Right renal cortex interstitium (tissue), 3 donors: Measurements from ENCODE around the gene PPFIBP2. TPM values are rescaled to one million over a fixed set of nuclear protein-coding genes. Genes with fewer than 3 reads are reported as not detected.

ENCODE experiments used
- DNase-seq, 3 donors: peaks; one replicate each; pipeline ENCODE4 v3.0.0-alpha.2; 2013; ENCODE audit warnings: low read depth in 3 of 3, low spot score in 2 of 3
- polyA plus RNA-seq, 3 donors: library from polyadenylated mRNA; unstranded; fragments of 120-200 nt; gene quantifications; one replicate each; pipeline ENCODE4 v1.2.1, GENCODE V29; 2013; ENCODE audit not compliant: insufficient read length in 3 of 3

Gene PPFIBP2
- polyA plus RNA-seq, 3 donors: 49.6 to 69.6 (median 66.5) TPM

DNA sequence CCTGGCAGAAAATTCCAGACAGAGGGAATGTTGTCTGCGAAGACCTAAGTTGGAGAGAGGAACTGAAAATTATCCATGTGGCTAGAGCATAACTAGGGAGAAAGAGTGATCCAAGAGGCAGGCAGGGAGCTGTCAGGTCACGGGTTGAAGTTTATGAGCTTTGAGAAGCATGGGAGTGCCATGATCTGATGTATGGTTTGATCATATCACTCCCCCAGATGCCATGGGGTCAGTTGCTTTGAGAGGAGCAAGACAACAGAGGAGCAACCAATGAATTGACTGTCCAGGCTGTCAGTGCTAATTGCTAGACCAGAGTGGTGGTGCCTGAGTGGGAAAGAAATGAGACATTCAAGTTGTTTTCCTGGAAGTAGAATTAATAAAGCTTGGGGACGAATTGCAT, 105.5 kb downstream of the PPFIBP2 start:
- DNase-seq: no peak

DNA sequence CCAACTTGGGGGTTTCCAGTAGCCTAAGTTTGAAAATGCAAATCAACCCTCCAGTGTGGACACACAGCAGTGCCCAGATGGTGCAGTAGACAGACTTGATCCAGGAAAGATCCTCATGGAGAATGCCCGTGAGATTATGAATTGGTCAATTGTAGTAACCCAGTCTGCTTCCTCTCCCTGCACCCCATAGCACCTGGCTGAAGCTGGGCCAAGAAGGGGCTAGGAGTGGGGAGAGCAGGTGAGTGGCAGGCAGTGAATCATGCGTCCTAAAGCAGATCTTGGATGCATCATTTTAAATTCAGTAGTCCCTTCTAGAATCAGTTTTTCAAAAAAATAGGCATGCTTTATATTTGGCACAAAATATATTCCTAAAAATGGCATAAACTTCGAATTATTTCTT, 107.3 kb downstream of the PPFIBP2 start:
- no peak for DNase-seq

DNA sequence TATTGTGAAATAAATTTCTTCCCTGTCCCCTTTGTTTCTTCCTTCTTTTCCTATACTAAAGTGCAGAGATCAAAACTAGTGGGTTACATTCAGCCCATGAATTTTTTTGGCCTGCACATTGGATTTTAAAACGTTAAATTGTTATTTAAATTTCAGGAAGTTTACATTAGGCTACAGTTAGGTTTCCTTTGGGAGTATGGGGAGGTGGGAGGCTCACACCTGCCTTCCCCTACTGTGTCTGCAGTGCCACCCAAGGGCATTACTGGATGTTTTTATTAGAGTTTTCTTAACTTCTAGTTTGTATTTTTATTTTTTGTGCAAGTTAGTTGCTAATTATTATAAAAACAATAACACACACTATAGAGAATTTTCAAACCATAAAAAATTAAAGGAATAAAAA, 107.8 kb downstream of the PPFIBP2 start:
- no peak for DNase-seq

DNA sequence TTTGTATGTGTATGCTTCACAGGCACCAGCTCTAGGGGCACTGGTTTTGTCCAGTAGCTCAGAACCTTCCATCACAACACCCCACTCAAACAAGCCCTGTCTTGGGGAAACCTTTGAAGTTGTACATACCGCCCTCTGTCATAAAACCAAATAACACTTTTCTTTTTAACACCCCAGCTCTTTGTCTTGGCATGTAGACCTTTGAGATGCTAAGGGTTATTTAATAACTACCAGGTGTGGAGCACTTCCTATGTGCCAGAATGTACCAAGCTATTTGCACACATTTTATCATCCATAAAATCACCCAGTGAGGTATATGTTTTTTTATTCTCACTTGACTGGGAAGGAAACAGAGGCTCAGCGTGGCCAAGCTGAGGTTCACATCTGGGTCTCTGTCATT, 108.9 kb downstream of the PPFIBP2 start:
- no peak for DNase-seq

DNA sequence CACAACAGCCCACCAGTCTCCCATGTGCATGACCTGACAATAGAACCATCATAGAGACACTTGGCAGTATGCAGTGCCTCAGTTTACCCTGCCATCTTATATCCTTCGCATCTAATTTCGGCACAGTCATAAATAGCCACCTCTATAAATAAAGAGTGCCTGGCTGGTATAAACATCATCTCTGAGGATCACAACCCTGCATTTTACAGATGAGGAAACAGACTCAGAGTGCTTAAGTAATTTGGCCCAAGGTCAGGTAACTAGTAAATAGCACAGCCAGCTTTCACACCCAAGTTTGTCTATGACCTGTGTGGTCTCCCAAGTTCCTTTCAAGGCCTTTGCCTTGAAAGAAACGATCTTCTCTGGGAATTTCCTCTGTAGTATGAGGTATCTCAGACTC, 114.9 kb downstream of the PPFIBP2 start:
- DNase-seq: no peak

DNA sequence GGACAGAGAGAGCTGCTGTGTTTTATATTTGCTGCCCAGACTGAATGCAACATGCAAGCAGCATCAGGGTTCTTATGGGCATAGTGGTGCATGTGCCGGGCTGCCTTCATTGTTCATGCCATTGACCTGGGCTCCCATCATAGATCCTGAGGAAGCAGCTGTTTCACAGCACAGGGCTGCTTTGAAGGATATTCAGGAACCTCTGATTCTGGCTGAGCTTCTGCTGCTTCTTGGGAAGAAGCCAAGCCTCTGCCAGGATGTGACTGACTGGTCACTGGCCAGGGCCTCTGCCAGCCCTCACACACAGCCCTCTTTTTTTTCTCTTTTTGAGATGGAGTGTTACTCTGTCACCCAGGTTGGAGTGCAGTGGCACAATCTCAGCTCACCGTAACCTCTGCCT, 116.2 kb downstream of the PPFIBP2 start:
- no peak for DNase-seq

DNA sequence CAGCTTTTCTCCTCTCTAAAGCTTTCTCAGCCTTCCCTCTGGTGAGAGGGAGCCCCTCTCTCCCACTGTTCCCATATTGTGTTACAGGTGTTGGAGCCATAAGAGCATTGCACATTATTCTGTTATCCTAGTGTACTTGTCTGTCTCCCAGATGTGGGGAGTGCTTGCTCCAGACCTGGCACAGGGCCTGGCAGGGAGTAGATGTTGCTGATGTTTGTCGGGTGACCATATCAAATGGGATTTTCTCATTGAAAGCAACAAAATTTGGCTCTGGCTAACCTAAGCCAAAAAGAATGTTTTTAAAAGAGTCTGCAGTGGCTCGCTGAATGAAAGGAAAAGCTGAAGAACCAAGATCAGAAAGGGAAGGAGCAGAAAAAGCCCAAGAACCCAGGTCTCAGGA, 118.4 kb downstream of the PPFIBP2 start:
- DNase-seq: no peak

DNA sequence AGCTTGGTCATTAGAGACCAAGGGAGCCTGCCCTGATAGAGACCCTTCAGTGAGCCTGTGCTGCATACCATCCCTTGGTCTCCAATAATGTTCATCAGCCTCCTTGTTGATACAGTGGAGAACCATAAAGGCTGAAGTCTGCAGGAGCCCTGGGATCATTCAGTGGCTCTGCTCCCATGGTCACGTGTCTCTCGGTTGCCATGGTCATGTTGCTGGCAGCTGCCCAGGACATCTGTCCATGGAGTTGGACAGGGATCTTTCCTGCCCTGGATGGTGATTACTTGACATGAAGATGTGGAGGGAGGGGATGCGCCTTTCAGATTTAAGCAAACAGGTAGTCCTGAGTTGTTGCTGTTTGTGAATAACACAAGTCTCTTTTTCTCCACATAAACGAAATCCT, 121.3 kb downstream of the PPFIBP2 start:
- no peak for DNase-seq

DNA sequence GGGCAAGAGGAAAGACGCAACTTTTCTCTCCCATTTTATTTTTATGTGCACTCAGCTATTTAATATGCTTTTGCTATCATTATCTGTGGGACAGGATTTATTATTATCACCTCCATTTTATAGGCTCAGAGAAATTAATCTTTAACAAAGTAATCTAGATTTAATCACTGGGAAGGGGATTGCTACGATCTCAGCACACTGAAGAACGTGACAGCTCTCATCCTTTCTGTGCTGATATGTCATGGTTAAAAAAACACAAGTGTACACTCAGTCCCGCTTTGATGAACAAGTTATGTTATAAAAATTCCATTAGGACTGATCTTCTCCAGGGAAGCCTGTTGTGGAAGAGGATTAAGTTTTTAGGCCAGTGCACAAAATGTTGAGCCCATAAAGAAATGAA, 121.9 kb downstream of the PPFIBP2 start:
- no peak for DNase-seq

DNA sequence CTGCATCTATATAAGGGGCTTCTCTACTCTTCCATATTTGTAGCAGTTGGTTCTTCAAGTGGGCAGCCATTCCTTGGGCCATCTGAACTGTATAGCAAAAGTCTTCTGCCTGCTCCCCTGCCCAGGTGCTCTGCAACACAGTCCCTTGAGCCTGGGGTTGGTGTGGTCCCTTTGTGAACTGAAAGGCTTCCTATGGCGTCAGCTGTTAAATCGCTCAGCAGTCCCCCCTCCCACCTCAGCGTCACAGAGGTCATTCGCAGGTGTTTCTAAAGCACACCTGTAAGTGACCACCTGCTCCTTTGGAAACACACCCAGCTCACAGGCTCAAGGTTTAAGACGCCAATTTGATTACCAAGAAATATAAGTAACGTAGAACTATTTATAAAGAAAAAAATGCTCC, 122.6 kb downstream of the PPFIBP2 start:
- DNase-seq: no peak

DNA sequence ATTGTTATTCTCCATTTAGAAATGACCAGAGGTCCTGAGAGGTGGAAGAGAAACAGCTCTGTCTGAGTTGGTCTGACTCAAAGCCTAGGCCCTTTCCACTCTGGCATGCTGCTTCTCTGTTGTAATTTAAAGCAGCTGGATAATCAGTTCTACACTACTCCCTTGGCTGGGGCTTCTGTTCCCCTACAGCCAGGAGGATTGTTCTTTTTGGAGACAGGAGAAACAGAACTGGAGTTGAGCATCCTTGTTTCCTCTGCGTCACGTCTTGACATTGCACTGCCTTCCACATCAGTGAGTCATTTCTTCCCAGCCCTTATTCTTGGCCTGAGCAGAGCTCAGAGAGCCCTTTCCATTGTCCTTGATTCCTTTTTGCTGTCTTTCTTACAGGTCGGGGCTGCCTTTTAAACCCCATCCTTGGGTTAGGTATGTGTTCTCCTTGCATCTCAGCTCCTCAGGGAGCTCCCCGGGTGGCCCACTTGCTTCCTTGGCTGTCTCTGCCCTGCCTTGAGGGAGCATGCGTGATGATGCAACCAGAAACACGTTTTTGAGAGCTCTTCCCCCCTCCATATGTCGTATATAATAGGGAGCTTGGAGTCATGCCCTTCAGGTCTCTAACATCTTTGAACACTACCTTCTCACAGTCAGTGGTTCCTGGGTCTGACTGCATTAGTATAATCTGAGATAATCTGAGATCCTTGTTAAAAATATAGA, 123.8 kb downstream of the PPFIBP2 start:
- no peak for DNase-seq

DNA sequence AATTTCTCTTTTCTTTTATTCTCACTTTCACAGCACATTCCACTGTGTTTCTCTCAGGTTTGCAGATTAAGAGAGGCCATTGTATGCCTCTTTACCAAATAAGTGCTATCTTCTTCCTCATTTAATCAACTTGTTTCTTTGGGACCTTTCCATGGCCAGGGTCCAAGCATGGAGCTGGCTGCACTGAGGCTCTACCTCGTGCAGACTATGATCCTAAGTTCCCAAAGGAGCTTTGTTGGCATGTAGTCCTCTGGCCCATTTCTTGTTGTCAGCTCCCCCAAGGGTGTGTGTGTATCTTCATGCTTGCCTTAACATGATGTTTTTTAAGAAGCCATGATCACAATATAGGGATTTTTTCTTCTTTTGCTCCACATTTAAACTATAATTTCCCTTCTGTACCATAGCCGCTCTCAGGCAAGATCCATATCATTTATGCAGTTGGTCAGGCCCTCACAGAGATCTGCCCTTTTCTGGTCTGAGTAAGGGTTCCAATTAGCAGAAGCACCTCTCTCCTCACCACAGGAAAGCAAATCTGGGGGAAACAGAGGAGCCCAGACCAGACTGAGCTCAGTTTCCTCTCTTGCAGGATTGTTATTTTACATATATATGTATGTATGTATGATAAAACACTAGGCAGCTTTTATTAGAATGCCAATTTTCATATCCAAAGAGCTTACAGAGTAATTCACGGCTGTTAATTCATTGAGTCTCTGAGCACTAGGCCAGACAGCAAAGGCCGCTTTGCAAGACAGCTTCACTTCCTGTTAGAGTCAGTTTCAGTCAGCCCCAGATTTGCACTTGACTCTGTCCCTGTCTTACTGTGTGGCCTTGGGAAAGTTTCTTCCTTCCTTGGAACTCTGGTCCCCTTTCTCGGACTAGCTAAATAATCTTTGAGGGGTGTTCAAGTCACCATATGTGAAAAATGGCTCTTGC, 125.2 kb downstream of the PPFIBP2 start:
- no peak for DNase-seq

DNA sequence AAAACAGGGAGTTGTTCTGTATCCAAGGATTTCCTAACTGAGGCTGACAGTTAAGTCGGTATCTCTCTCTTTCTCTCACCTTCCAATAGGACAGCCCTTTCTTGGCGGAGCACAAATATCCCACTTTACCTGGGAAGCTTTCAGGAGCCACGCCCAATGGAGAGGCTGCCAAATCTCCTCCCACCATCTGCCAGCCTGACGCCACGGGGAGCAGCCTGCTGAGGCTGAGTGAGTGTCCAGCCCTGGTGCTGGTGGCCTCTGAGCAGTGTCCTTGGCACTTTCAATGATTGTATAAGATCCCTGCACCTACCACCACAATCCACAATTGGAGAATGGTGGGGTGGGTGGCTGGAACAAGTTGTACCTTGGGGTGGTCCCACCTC, 125.8 kb downstream of the PPFIBP2 start:
- no peak for DNase-seq

DNA sequence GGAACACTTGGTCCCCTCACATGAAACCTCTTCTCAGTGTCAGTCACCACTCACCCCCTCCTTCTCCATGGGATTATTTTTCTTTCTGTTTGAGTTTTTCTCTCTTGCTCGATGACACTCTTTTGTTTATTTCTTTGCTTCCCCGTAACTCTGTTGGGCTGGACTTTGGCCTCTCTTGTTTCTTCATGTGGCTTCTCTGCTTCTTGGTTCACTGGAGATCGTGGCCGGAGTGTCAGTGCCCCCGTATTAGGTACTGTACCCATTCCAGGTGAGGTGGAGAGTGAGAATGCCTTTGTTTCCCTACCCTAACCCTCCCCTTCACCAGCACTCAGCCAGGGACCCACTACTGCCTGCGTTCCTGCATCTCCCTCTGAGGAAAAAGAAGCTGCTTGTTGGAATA, 127.0 kb downstream of the PPFIBP2 start:
- DNase-seq: no peak

DNA sequence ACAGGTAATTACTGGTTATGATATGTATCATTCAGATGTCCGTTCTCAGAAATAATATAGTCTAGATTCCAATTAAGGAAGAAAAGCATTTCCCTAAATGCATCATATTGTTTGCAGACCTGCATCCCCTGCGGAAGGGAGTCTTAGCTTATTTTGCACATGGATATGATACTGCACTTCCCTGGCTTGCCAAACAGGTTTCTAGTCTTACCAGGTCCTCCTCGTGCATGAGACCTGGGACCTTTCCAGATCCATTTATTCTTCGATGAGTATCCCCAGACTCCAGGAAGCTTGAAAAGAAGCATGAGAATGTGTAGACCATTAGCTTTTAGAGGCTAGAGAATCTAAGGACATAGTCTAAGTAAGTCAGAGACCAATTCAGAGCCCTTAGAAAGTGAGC, 128.9 kb downstream of the PPFIBP2 start:
- DNase-seq: no peak

DNA sequence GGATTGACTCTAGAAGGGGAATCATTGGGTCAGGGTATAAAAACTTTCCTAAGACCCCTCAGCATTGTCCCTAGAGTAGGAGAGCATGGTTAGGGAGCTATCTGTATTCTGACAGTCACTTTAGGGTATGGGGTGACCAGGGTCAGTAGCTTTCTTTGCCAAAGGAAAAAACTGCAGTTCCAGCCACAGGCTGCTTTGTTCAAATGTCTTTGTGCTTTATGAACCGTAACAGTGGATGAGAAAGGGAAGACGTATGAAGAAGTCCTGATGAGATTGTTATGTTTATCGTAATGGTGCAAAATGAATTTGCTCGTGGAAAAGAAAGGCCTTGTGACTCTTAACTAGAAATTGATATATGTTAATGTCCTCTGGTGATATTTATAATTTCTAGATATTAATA, 129.5 kb downstream of the PPFIBP2 start:
- no peak for DNase-seq

DNA sequence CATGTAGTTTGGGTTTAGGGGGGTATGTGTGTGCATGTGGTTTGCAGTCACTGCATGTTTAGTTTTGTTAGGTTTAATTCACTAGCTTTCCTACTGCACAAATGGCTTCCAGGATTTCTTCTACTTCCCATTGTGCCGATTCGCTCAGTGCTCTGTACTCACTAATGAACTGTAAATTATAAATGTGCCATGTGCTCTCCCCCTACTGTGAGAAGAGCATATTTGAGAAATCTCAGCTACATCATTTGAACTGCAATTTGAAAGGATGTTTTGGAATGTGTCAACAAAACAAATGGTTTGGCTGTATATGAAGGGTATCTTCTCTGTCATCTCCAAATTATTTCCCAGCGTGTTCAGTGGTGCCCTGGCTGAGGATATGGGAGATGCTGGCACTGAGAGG, 131.4 kb downstream of the PPFIBP2 start:
- no peak for DNase-seq

DNA sequence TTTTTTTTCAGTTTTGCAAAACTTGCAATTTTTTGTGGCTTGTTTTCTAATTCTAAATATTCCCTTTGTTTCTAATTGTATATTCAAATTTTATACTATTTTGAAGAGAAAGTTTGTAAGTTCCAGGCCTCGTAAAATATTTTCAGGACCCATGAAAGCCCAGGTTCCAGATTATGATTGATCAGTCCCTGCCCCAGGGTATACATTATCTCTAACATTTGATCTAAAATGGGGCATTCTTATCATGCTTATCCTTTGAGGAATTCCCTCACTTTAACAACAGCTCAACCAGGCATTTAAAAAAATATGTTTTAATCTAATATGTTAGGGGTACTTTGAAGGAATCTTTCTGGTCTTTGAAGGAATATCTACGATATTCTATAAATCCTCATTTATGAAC, 133.1 kb downstream of the PPFIBP2 start:
- no peak for DNase-seq

DNA sequence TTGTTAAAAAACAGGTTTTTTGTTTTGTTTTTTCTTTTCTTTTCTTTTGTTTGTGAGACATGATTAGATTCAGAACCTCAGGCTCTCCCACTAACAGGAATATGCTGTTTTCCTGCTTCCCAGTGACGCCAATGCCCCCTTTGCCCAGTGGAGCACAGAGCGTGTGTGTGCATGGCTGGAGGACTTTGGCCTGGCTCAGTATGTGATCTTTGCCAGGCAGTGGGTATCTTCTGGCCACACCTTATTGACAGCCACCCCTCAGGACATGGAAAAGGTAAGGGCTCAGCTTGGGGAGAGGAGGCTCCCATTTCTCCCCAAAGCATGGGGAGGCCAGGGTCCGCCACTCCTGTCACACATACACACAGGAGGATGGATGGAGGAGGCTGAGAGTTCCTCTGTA, 134.5 kb downstream of the PPFIBP2 start:
- no peak for DNase-seq

DNA sequence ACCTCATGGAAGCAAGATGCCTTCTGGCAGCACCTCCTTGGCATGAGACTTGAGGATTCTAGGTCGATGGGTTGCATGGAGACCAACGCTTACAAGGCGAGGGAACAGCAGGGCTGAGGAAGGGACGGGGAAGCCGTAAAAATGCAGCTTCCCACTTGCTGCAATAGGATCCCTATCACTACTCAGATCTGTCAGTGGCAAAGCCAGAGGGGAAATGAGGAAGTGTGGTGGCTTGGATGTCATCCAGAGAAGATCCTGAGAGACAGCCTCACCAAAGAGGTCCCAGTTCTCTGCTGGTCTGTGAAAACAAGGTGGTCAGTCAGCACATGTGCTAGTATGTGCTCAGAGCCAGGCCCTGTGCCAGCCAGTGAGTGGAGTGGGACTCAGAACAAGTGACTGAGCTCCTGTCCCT, 137.3 kb downstream of the PPFIBP2 start:
- no peak for DNase-seq

DNA sequence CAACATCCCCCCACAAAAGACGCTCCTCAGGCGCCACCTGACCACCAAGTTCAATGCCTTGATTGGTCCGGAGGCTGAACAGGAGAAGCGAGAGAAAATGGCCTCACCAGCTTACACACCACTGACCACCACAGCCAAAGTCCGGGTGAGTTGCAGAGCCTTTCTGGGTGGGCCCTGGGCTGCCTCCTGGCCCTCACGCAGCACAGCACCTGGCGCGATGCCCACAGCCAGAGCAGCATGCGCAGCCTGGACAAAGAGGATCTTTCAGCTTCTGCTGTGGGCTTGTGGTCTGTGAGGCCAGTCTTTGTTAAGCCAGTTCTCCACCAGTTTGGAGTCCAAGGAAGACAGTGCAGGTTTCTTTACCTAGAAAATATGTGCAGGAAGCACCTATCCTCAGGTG, 137.9 kb downstream of the PPFIBP2 start:
- DNase-seq: no peak

DNA sequence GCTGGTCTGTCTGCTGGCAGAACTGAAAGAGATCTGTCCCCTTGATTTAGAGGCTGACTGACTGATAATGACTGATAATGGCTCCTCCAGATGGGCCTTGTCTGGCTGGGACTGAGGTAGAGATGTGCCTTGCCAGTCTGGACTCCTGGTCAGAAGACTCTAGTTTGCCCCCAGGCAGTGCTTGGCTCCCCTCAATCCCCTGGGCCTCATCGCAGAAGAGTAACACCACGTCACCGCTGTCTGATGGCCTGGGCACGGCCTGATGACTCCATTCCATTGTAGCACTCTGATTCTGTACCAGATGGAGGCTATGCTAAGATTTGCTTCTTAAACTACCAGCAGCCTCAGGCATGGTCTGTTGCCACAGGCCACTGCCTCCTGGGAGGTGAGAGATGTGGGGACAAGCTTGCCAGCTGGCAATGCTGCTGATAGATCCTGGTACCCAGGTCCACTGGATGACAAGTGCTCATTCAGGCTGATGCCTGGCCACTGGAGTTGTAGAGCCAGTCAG, 140.5 kb downstream of the PPFIBP2 start:
- no peak for DNase-seq
